Measurements from ENCODE around the gene TRIM34.

DNA sequence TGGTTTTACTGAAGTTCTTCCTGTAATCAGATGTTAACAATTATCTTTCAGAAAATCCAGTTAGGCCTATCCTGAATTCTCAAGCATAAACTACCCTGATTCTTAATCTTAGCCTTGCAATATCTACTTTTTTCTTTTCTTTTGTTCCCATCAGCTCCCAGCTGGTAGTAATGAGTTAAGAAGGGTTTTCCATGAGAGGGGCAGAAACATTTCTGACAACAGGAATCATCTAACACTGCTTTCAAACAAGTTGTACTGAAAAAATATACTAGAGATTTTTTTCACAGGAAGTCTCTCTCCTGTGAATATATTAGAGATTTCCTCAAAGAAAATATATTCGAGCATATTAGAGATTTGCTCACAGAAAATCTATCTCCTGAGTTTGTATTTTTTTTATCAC lies 31.7 kb upstream of the TRIM34 start:
- TF ChIP-seq POLR2A (IDR thresholded peaks at IDR 0.05; ENCODE audit: low read length) (no peak), GATA1 (IDR thresholded peaks at IDR 0.05; ENCODE audit: low read depth, low read length) (no peak)
